IMR-90 (cell line): Measurements from ENCODE around the gene RIMS4.

Experiments used
- CEBPB ChIP-seq: IDR thresholded peaks from 2 replicates; pipeline ENCODE4 v1.6.1; 2012; ENCODE audit warnings: low read depth, low read length, improper control_type of control experiment
- CHD1 ChIP-seq: IDR thresholded peaks from 2 replicates; pipeline ENCODE4 v1.6.1; 2012; ENCODE audit warnings: low read depth, low read length, improper control_type of control experiment
- CTCF ChIP-seq: conservative IDR thresholded peaks from 2 replicates; pipeline ENCODE4 v1.5.1; 2012; ENCODE audit warnings: mild to moderate bottlenecking, low read depth, low read length, improper control_type of control experiment
- FOS ChIP-seq: fragments of 150-350 bp; IDR thresholded peaks from 2 replicates; pipeline ENCODE4 v1.6.1; 2016; ENCODE audit warnings: low read depth, low read length
- MAFK ChIP-seq: IDR thresholded peaks from 2 replicates; pipeline ENCODE4 v1.6.1; 2012; ENCODE audit warnings: low read depth, low read length, improper control_type of control experiment
- MAZ ChIP-seq: IDR thresholded peaks from 2 replicates; pipeline ENCODE4 v1.6.1; 2012; ENCODE audit warnings: low read depth, mild to moderate bottlenecking, low read length, improper control_type of control experiment, moderate library complexity, borderline replicate concordance
- MXI1 ChIP-seq: IDR thresholded peaks from 2 replicates; pipeline ENCODE4 v1.6.1; 2012; ENCODE audit warnings: low read depth, mild to moderate bottlenecking, low read length, moderate library complexity, borderline replicate concordance
- NFE2L2 ChIP-seq: fragments of 150-350 bp; IDR thresholded peaks from 2 replicates; pipeline ENCODE4 v1.6.1; 2016; ENCODE audit warnings: low read depth, mild to moderate bottlenecking, low read length
- POLR2A ChIP-seq: IDR thresholded peaks from 2 replicates; pipeline ENCODE4 v1.6.1; 2012; ENCODE audit warnings: mild to moderate bottlenecking, low read depth, low read length
- RAD21 ChIP-seq: IDR thresholded peaks from 2 replicates; pipeline ENCODE4 v1.6.1; 2012; ENCODE audit warnings: low read length, improper control_type of control experiment
- RFX5 ChIP-seq: IDR thresholded peaks from 2 replicates; pipeline ENCODE4 v1.8.0; 2012; ENCODE audit warnings: low read depth, mild to moderate bottlenecking, low read length, moderate library complexity
- SMC3 ChIP-seq: fragments of 150-350 bp; IDR thresholded peaks from 2 replicates; pipeline ENCODE4 v1.6.1; 2016; ENCODE audit warnings: low read depth, mild to moderate bottlenecking, antibody characterized with exemption, low read length, moderate library complexity
- TF ChIP-seq, protein P1 (sequence below): fragments of 150-350 bp; IDR thresholded peaks from 2 replicates; pipeline ENCODE4 v1.6.1; 2017; ENCODE audit warnings: mild to moderate bottlenecking, antibody characterized with exemption, low read length, low read depth
- TF ChIP-seq, protein P2 (sequence below): fragments of 150-350 bp; IDR thresholded peaks from 2 replicates; pipeline ENCODE4 v1.6.1; 2016; ENCODE audit warnings: low read depth, mild to moderate bottlenecking, low read length, moderate library complexity, borderline replicate concordance

DNA sequence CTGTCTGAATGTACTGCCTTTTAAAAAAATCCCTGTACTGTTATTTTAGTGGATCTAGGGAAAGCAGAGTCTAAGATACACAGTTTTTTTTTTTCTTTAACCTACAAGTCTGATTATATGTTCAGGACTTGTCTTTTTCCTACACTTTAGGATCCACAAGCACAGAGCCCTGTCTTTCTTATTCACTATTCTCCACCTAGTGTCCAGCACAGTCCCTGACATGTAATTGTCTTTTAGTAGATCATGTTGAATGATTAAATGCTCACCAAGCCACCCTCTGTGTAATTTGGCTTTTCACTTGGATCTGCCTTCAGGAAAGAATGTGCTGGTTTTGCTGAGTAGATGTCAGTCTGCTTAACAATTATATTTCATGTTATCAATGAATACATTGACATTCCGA is 39.4 kb upstream of the RIMS4 start:
- TF ChIP-seq CTCF (no peak), SMC3 (no peak), RAD21 (no peak), POLR2A (no peak), CEBPB (no peak), MXI1 (no peak), MAFK (no peak), RFX5 (no peak), NFE2L2 (no peak), CHD1 (no peak), MAZ (no peak), FOS (no peak)
- TF ChIP-seq, protein P1, sequence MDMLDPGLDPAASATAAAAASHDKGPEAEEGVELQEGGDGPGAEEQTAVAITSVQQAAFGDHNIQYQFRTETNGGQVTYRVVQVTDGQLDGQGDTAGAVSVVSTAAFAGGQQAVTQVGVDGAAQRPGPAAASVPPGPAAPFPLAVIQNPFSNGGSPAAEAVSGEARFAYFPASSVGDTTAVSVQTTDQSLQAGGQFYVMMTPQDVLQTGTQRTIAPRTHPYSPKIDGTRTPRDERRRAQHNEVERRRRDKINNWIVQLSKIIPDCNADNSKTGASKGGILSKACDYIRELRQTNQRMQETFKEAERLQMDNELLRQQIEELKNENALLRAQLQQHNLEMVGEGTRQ: no peak
- TF ChIP-seq, protein P2, sequence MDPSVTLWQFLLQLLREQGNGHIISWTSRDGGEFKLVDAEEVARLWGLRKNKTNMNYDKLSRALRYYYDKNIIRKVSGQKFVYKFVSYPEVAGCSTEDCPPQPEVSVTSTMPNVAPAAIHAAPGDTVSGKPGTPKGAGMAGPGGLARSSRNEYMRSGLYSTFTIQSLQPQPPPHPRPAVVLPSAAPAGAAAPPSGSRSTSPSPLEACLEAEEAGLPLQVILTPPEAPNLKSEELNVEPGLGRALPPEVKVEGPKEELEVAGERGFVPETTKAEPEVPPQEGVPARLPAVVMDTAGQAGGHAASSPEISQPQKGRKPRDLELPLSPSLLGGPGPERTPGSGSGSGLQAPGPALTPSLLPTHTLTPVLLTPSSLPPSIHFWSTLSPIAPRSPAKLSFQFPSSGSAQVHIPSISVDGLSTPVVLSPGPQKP: no peak
